ENCODE results near the gene FHOD1. TPM values are rescaled to one million over a fixed set of nuclear protein-coding genes. Genes with fewer than 3 reads are reported as not detected.

The FHOD1 gene
- polyA plus RNA-seq, 1 of the 3 experiments (the other 2 are of a cell fraction) = 70.9 TPM

GRCh38 chr16:67199808-67200198 is 47.5 kb downstream of the FHOD1 start:
- H3K27me3 ChIP-seq (ENCODE audit: insufficient read depth) = no peaks in the 10 kb centered on the region
- DNase-seq = peak; percentile 61
- POLR2A ChIA-PET = interaction anchor here (1.4 kb wide), 1 partner anchor 8 kb away, joined by 4 read pairs; no protein-coding TSS in a partner anchor
- H3K36me3 ChIP-seq (replicated peaks in 1 of 2; ENCODE audit: control insufficient read depth in 1 of 2, insufficient read depth in 2 of 2, low read length in 1 of 2) = peaks cover 32 to 79% of the 10 kb centered on the region in 2 experiments
- 93% methylated on average over 20 of the region's 22 CpGs for WGBS (ENCODE audit: low lambda C conversion rate)
- no peak overlapping the region for H2AFZ ChIP-seq (ENCODE audit: low read depth)
- H3K27ac ChIP-seq (ENCODE audit: low read depth in 2 of 2, low read length in 1 of 2) = no peak overlapping the region
- H3K9me2 ChIP-seq = no peaks in the 10 kb centered on the region
- CTCF ChIA-PET = interaction anchor here (1.0 to 2.5 kb wide), 4 partner anchors 10 to 305 kb away, joined by 4 to 8 read pairs (median 4); partner anchors contain the start of genes KCTD19 and LRRC36
- H3K4me1 ChIP-seq (ENCODE audit: control insufficient read depth in 1 of 2, insufficient read depth in 2 of 2, low read depth in 1 of 2, low read length in 1 of 2) = peaks cover 0 to under 1% of the 10 kb centered on the region in 2 experiments; a peak in 1 of 4 replicates
- H3K9ac ChIP-seq = no peak overlapping the region
- no peak overlapping the region for H3K4me3 ChIP-seq (ENCODE audit: low read depth in 2 of 2, low read length in 1 of 2)
- no peaks in the 10 kb centered on the region for H4K20me1 ChIP-seq (ENCODE audit: insufficient read depth)
- H3K4me2 ChIP-seq = no peak overlapping the region
- TF ChIP-seq PBX3 (IDR thresholded peaks at IDR 0.05) = no peak
- TF ChIP-seq, protein P1, sequence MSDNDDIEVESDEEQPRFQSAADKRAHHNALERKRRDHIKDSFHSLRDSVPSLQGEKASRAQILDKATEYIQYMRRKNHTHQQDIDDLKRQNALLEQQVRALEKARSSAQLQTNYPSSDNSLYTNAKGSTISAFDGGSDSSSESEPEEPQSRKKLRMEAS (IDR thresholded peaks at IDR 0.05; ENCODE audit: low read depth) = no peak
- TF ChIP-seq ZBTB33 (IDR thresholded peaks at IDR 0.05; ENCODE audit: borderline replicate concordance, low read depth) = no peak
- TF ChIP-seq CHD2 (IDR thresholded peaks at IDR 0.05; ENCODE audit: low read length, partially characterized antibody) = no peak
- TF ChIP-seq RAD21 (IDR thresholded peaks at IDR 0.05; ENCODE audit: low read length) = no peak
- no peak for TF ChIP-seq CTCF (IDR thresholded peaks at IDR 0.05)
- TF ChIP-seq, protein P2, sequence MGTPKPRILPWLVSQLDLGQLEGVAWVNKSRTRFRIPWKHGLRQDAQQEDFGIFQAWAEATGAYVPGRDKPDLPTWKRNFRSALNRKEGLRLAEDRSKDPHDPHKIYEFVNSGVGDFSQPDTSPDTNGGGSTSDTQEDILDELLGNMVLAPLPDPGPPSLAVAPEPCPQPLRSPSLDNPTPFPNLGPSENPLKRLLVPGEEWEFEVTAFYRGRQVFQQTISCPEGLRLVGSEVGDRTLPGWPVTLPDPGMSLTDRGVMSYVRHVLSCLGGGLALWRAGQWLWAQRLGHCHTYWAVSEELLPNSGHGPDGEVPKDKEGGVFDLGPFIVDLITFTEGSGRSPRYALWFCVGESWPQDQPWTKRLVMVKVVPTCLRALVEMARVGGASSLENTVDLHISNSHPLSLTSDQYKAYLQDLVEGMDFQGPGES (IDR thresholded peaks at IDR 0.05; ENCODE audit: low read depth, low read length) = no peak
- no peak for TF ChIP-seq GATA2 (CRISPR knock-in tag; IDR thresholded peaks at IDR 0.05)
- H3K9me3 ChIP-seq = no peaks in the 10 kb centered on the region
- peaks cover 29% of the 10 kb centered on the region for H3F3A ChIP-seq (replicated peaks; ENCODE audit: insufficient read depth)
- H3K79me2 ChIP-seq (ENCODE audit: insufficient read depth) = peaks cover 19% of the 10 kb centered on the region; the same call in 1 of the 2 replicates
